SH-SY5Y (cell line): ENCODE measurements around the gene SMPD2.

ENCODE experiments used
- GATA2 ChIP-seq: IDR thresholded peaks from 2 replicates; pipeline ENCODE4 v1.6.1; 2011; ENCODE audit warnings: mild to moderate bottlenecking, low read depth, low read length
- GATA3 ChIP-seq: IDR thresholded peaks from 2 replicates; pipeline ENCODE4 v1.6.1; 2011; ENCODE audit warnings: low read depth, mild to moderate bottlenecking, low read length, moderate library complexity

DNA sequence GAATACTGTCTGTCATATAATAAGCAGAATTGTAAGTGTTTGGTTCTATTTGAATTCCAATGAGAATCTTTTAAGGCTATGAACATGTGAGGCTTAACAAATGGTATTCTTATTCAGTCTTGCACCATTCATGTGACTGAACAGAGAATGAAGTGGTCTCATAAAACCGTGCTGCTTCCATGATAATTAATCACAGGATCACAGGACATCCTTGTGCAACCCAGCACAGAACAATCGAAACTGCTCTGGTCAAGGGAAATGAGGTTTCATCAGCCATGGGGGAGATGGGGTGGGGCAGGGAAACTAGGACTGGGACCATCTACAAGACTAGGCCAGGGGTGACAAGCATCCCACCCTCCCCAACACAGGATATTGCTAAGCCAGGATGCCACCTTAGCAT lies 6.1 kb upstream of the SMPD2 start:
- TF ChIP-seq GATA2 (no peak), GATA3 (no peak)
